Ishikawa (cell line): ENCODE results near the gene WNT8A.

Experiments
- CEBPB ChIP-seq: IDR thresholded peaks from 2 replicates; pipeline ENCODE4 v1.6.1; 2012
- FOXM1 ChIP-seq: IDR thresholded peaks from 2 replicates; pipeline ENCODE4 v1.6.1; 2012; ENCODE audit warnings: low read depth, borderline replicate concordance
- TAF1 ChIP-seq: IDR thresholded peaks from 2 replicates; pipeline ENCODE4 v1.6.1; 2012; ENCODE audit warnings: low read depth, mild to moderate bottlenecking
- TEAD4 ChIP-seq: IDR thresholded peaks from 2 replicates; pipeline ENCODE4 v1.6.1; 2012
- YY1 ChIP-seq: IDR thresholded peaks from 2 replicates; pipeline ENCODE4 v1.6.1; 2012; ENCODE audit warnings: low read depth
- TF ChIP-seq, protein P1 (sequence below): IDR thresholded peaks from 2 replicates; pipeline ENCODE4 v1.6.1; 2012; ENCODE audit warnings: low read depth, mild to moderate bottlenecking
- TF ChIP-seq, protein P2 (sequence below): IDR thresholded peaks from 2 replicates; pipeline ENCODE4 v1.6.1; 2012

DNA sequence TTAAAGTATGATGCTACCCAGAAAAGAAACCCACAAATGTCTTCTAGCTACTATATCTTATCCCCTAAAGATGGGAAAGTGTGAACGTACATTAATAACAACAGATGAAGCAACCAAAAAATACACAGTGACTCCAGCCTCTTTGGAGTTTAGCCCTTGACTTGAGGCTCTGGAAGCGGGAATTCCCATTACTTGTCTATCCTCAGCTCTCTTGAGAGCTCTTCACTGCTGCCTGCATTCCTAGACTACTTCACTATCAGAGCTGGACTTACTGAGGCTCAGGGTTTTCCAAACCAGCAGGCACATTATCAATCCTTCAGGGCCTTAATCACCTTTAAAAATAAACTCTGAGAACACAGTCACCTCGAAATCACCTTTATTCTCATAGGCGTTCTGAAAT lies 56.4 kb downstream of the WNT8A start:
- no peak for TF ChIP-seq CEBPB
- TF ChIP-seq TAF1, result no peak
- TF ChIP-seq, protein P1, sequence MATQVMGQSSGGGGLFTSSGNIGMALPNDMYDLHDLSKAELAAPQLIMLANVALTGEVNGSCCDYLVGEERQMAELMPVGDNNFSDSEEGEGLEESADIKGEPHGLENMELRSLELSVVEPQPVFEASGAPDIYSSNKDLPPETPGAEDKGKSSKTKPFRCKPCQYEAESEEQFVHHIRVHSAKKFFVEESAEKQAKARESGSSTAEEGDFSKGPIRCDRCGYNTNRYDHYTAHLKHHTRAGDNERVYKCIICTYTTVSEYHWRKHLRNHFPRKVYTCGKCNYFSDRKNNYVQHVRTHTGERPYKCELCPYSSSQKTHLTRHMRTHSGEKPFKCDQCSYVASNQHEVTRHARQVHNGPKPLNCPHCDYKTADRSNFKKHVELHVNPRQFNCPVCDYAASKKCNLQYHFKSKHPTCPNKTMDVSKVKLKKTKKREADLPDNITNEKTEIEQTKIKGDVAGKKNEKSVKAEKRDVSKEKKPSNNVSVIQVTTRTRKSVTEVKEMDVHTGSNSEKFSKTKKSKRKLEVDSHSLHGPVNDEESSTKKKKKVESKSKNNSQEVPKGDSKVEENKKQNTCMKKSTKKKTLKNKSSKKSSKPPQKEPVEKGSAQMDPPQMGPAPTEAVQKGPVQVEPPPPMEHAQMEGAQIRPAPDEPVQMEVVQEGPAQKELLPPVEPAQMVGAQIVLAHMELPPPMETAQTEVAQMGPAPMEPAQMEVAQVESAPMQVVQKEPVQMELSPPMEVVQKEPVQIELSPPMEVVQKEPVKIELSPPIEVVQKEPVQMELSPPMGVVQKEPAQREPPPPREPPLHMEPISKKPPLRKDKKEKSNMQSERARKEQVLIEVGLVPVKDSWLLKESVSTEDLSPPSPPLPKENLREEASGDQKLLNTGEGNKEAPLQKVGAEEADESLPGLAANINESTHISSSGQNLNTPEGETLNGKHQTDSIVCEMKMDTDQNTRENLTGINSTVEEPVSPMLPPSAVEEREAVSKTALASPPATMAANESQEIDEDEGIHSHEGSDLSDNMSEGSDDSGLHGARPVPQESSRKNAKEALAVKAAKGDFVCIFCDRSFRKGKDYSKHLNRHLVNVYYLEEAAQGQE, result no peak
- no peak for TF ChIP-seq TEAD4
- TF ChIP-seq, protein P2, sequence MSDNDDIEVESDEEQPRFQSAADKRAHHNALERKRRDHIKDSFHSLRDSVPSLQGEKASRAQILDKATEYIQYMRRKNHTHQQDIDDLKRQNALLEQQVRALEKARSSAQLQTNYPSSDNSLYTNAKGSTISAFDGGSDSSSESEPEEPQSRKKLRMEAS, result no peak
- no peak for TF ChIP-seq FOXM1
- no peak for TF ChIP-seq YY1
